Adipocyte (in vitro differentiated cells): ENCODE measurements around the gene CCL4.
"Not testable (repeated sequence)": the region's sequence is repeated elsewhere in the genome, so short reads cannot be mapped to it uniquely, and the experiment has no call there.

Source experiments
- DNase-seq: peaks from one replicate; pipeline ENCODE4 v3.0.0-alpha.2; 2015; ENCODE audit warnings: low read depth
- H3K27me3 ChIP-seq: replicated peaks from 2 replicates; pipeline ENCODE4 v1.7.0; 2013; ENCODE audit warnings: mild to moderate bottlenecking, low read length, moderate library complexity; ENCODE audit not compliant: control insufficient read depth, insufficient read depth
- H3K36me3 ChIP-seq: 2 replicates; pipeline ENCODE4 v1.7.0; 2013; ENCODE audit warnings: low read length, mild to moderate bottlenecking, moderate library complexity; ENCODE audit not compliant: control insufficient read depth, insufficient read depth, severe bottlenecking
- H3K4me1 ChIP-seq: 2 replicates; pipeline ENCODE4 v1.7.0; 2013; ENCODE audit warnings: mild to moderate bottlenecking, low read length, moderate library complexity; ENCODE audit not compliant: control insufficient read depth, insufficient read depth
- H3K4me3 ChIP-seq: 2 replicates; pipeline ENCODE4 v1.7.0; 2013; ENCODE audit warnings: mild to moderate bottlenecking, low read length, moderate library complexity
- H3K9ac ChIP-seq: 2 replicates; pipeline ENCODE4 v1.7.0; 2013; ENCODE audit warnings: mild to moderate bottlenecking, low read length, moderate library complexity
- H3K9me3 ChIP-seq: 2 replicates; pipeline ENCODE4 v1.7.0; 2013; ENCODE audit warnings: mild to moderate bottlenecking, low read length, moderate library complexity; ENCODE audit not compliant: control insufficient read depth

Gene CCL4

DNA sequence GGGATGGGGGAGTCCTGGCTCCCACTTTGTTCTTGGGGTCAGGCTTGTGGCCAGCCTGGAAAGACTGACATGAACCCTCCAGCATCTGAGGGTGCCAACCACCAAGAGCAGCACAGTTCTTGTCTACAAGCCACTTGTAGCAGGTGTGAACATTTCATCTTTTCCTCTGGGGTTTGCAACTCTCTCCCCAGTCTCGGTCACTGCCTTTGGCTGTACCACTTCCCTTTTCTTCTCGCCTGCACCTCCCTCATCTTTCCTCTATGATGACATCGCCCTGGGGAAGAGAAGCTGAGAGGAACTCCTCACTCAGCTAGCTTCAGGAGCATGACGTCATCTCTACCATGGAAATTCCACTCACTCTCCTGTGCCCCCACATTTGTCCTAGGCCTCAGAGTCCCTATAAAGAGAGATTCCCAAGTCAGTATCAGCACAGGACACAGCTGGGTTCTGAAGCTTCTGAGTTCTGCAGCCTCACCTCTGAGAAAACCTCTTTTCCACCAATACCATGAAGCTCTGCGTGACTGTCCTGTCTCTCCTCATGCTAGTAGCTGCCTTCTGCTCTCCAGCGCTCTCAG, at the start of gene CCL4:
TSS of gene CCL4 (plus strand) at position 427 of the 575 bp plus-strand sequence. CDS start at position 506, 79 bp downstream.
- not testable (repeated sequence) for DNase-seq, H3K4me3 ChIP-seq, H3K4me1 ChIP-seq, H3K36me3 ChIP-seq, H3K9me3 ChIP-seq, H3K9ac ChIP-seq
- peaks cover 17% of the 10 kb centered on the region for H3K27me3 ChIP-seq

DNA sequence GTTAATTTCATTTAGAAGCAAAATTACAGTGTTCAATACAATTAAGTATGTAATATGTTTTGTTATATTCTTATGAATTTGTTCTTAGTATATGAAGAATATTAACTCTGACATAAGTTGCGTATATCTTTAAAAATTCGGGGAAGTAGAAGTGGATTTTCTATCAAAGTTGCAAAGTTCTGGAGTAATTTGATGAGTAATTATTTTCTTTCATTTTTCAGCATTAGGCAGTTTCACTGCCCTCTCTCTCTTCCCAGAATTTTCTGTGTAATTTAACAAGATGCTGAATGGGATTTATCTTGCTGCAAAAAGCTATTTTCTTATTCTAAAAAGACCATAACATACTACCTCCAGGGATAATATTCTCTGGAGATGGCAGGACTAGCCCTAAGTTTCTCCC, 48.5 kb upstream of the CCL4 start:
- Histone ChIP-seq H3K9ac (no peak overlapping the region), H3K9me3 (peaks cover 4% of the 10 kb centered on the region), H3K4me1 (no peaks in the 10 kb centered on the region), H3K4me3 (no peak overlapping the region), H3K36me3 (no peaks in the 10 kb centered on the region), H3K27me3 (peaks cover 11% of the 10 kb centered on the region)
- no peak for DNase-seq

DNA sequence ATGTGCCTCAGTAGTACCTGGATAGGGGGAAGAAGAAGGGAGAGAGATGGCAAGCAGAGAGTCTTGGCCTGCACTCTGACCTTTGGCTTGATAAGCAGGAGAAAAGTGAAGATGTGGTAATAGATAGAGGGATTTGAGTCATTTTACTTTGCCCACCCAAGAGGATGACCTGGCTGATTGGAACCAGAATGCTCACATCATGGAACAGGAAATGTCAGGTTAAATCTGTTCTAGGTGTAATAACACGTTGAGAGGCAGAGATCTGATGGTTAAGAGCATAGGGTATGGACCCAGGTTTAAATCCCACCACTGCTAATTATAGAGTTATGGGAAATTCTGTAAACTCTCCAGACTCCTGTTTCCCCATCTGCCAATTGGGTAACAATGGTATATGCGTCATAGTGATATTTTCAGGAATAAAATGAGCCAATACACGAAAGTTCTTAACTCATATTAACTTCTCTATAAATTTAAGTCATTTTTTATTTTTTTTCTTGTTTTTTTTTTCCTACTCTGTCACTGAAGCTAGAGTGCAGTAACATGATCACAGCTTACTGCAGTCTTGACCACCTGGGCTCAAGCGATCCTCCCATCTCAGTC, 47.6 kb upstream of the CCL4 start:
- no peak overlapping the region for H3K4me3 ChIP-seq
- H3K4me1 ChIP-seq = no peaks in the 10 kb centered on the region
- no peak overlapping the region for H3K9ac ChIP-seq
- DNase-seq = no peak
- H3K27me3 ChIP-seq = peaks cover 11% of the 10 kb centered on the region
- H3K9me3 ChIP-seq = peaks cover 4% of the 10 kb centered on the region
- no peaks in the 10 kb centered on the region for H3K36me3 ChIP-seq

DNA sequence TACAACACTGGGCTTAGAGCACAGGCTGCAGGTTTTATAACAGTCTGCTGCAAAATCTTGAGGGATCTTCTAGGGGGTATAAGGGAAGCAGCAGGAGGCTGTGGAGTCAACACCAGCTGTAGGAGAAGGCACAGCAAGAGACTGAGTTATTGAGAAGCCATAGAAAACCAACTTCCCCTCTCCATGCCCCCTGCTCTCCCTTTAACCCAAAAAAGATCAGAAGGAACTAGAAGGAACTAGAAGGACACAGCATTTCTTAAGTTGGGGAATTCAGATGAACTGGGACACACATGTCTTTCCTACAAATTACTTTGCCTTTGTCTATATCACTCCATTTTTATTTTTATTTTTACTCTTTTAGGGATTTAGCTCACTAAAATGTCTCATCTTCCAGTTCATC, 45.7 kb upstream of the CCL4 start:
- no peak overlapping the region for H3K4me3 ChIP-seq
- H3K9ac ChIP-seq = no peak overlapping the region
- H3K9me3 ChIP-seq = no peaks in the 10 kb centered on the region
- no peaks in the 10 kb centered on the region for H3K4me1 ChIP-seq
- no peaks in the 10 kb centered on the region for H3K36me3 ChIP-seq
- no peak for DNase-seq
- H3K27me3 ChIP-seq = peaks cover 16% of the 10 kb centered on the region

DNA sequence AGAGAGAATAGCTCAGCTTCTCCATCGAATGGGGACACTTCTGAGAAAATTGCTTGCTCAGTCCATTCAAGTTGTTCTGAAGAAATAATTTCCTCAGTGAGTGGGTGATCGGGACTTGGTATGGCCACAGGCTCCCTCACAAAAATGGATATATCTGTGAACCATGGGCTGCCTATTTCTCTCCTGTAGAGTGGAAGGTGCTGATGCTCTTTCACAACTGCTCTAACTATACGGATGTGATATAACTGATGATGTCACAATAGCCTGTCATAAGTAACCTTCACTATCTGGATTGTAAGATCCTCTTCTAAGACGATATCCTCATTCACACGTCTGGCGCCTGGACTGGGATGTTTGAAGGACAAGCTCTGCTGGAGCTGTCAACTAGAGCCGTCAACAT, 44.2 kb upstream of the CCL4 start:
- DNase-seq = no peak
- Histone ChIP-seq H3K27me3 (peaks cover 16% of the 10 kb centered on the region), H3K9ac (no peak overlapping the region), H3K36me3 (no peaks in the 10 kb centered on the region), H3K4me3 (no peak overlapping the region), H3K9me3 (peaks cover 8% of the 10 kb centered on the region), H3K4me1 (no peaks in the 10 kb centered on the region)

DNA sequence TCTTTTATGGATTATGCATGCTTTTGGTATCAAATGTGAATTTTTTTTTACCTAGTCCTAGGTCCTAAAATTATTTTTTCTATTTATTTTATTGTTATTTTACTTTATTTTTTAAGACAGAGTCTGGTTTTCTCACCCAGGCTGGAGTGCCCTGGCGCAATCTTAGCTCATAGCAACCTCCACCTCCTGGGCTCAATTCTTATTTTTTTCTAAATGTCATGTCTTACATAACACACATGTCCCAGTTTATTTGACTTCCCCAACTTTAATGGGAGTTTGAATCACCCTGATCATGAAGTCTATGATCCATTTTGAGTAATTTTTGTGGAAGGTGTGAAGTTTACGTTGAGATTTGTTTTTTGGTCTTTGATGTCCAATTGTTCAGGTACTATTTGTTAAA, 42.8 kb upstream of the CCL4 start:
- Histone ChIP-seq H3K4me1 (no peaks in the 10 kb centered on the region), H3K9me3 (peaks cover 10% of the 10 kb centered on the region), H3K4me3 (no peak overlapping the region), H3K36me3 (no peaks in the 10 kb centered on the region), H3K27me3 (peaks cover 16% of the 10 kb centered on the region), H3K9ac (no peak overlapping the region)
- no peak for DNase-seq

DNA sequence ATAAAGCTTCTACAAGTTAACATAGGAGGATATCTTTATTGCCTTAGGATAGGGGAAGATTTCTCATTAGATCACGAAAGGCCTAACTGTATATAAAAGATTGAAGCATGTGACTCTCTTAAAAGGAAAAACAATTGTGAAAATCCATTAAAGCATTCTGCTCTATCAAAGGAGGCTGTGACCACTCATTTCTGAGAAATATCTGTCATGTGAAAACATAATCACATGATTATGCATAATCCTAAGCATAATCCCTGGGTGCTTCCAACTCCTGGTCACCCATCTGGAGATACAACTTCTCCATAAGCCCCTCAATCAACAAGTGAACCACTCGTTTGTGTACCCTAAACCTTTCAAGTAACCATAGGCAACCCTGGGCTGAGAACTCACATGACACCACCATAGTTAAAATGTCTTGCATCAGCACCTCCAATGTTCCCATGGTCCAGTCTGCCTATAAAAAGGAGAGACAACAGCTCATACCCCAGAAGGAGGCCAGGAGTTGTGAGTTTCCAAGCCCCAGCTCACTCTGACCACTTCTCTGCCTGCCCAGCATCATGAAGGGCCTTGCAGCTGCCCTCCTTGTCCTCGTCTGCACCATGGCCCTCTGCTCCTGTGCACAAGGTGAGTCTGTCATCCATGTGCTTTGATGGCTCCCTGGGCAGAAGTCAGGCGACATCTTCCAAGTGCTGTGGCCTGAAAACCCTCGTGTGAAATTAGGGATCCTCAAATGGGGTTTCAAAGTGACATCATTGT, 39.7 kb upstream of the CCL4 start, which contains the start of gene CCL18:
TSS of gene CCL18 (plus strand) at position 487 of the 756 bp plus-strand sequence. CDS start at position 558, 71 bp downstream.
- no peaks in the 10 kb centered on the region for H3K4me1 ChIP-seq
- no peak within 1 kb of the TSS for H3K9ac ChIP-seq
- peaks cover 14% of the 10 kb centered on the region for H3K27me3 ChIP-seq
- H3K4me3 ChIP-seq = no peak within 1 kb of the TSS
- no peaks in the 10 kb centered on the region for H3K36me3 ChIP-seq
- H3K9me3 ChIP-seq = peaks cover 14% of the 10 kb centered on the region
- no peak for DNase-seq

DNA sequence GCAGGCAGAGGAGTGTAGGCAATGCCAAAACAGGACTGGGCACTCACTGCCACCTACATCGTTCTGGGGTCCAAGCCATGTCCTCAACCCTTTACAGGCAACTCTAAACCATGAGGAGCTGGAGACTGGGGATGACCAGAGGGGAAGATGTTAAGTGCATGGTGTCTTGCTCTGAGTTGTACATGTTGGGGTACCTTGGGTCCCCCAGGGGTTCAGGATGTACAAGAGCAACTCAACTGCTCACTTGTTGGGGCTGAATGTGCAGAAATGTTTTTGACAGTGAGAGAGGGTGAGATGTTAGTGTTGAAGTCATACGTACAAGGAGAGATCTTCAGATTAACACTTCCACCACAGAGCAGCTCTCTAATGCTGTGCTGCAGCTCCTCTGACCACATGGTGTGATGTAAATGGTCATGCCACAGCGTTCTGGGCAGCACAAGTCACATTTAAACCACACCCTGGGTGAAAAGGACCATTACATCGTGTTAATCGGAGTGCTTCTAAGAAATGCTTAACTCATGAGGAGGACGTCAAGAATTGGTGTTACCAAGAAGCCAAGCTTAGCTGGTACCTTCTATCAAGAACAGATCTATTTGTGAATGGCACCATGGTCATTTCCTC, 37.2 kb upstream of the CCL4 start:
- Histone ChIP-seq H3K4me1 (no peaks in the 10 kb centered on the region), H3K9me3 (peaks cover 14% of the 10 kb centered on the region), H3K9ac (no peak overlapping the region), H3K27me3 (peaks cover 14% of the 10 kb centered on the region), H3K4me3 (no peak overlapping the region), H3K36me3 (no peaks in the 10 kb centered on the region)
- DNase-seq = no peak

DNA sequence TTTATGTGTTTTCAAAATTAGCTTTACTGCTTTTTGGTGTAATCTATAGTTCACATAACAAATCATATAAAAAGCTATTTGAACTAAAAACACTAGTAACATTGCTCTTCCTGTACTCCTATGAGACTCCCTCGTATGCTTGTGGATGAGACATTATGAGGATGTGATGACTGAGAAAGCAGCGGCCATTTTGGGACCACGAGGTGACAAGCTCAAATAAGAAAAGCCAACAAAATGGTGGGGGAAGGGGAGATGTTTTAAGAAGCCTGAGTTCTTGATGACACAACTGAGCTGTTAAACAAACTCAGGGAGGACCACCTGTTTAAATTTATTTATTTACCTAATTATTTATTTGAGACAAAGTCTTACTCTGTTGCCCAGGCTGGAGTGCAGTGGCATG, 35.1 kb upstream of the CCL4 start:
- Histone ChIP-seq H3K36me3 (no peaks in the 10 kb centered on the region), H3K4me1 (no peaks in the 10 kb centered on the region), H3K9me3 (peaks cover 14% of the 10 kb centered on the region), H3K27me3 (peaks cover 8% of the 10 kb centered on the region), H3K9ac (no peak overlapping the region), H3K4me3 (no peak overlapping the region)
- DNase-seq = no peak

DNA sequence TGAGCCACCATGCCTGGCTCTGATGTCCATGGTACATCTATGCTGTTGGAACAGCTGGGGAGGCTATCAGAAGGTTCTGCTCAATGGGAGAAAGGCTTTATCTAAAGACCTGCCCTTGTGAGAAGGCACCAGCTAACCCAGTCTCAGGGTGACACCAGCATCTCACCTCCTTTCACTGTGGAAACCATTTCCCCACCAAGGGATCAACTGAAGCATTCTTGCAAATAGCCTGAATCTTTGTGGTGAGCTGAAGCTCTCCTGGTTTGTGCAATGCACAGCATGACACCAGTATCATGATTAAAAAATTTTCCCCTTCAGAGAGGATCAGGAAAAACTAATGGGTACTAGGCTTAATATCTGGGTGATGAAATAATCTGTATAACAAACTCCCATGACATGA, 34.5 kb upstream of the CCL4 start:
- H3K9ac ChIP-seq = no peak overlapping the region
- H3K4me1 ChIP-seq = no peaks in the 10 kb centered on the region
- DNase-seq = no peak
- H3K9me3 ChIP-seq = peaks cover 8% of the 10 kb centered on the region
- no peak overlapping the region for H3K4me3 ChIP-seq
- peaks cover 8% of the 10 kb centered on the region for H3K27me3 ChIP-seq
- H3K36me3 ChIP-seq = no peaks in the 10 kb centered on the region

DNA sequence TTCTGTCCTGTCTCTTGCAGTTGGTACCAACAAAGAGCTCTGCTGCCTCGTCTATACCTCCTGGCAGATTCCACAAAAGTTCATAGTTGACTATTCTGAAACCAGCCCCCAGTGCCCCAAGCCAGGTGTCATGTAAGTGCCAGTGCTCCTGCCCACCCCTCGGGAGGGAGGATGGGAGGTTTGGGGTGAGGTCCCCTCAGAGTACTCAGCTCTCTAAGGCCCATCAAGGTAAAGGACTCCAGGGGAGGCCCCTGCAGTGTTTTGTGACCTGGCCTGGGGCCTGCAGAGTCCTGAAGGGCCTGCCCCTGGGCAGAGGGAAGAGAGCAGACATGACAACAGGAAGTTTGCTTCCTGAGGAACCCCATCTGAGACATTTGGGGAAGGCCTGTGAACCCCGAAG, 33.2 kb upstream of the CCL4 start:
- Histone ChIP-seq H3K4me3 (no peak overlapping the region), H3K9me3 (peaks cover 6% of the 10 kb centered on the region), H3K27me3 (peaks cover 8% of the 10 kb centered on the region), H3K9ac (no peak overlapping the region), H3K36me3 (no peaks in the 10 kb centered on the region), H3K4me1 (no peaks in the 10 kb centered on the region)
- no peak for DNase-seq
